ENCODE results near the gene NRAS.

DNA sequence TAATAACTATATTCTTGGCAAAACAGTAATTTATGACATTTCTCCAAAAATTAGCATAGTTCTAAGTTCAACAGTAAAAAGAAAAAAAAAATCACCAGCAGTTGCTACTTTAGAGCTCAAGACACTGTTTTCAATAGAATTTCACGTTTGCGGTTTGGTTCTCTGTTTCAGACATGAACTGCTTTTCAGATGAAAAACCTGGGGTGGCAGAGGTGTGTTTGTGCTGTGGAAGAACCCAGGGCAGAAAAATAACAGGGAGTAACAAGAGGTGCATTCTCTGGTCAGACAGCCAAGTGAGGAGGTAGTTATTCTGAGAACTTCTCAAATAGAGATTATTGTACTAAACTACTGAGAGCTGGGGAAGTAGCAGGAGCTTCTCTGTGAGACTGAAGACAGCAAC is 9.0 kb downstream of the NRAS start:
- TF ChIP-seq, protein P1, sequence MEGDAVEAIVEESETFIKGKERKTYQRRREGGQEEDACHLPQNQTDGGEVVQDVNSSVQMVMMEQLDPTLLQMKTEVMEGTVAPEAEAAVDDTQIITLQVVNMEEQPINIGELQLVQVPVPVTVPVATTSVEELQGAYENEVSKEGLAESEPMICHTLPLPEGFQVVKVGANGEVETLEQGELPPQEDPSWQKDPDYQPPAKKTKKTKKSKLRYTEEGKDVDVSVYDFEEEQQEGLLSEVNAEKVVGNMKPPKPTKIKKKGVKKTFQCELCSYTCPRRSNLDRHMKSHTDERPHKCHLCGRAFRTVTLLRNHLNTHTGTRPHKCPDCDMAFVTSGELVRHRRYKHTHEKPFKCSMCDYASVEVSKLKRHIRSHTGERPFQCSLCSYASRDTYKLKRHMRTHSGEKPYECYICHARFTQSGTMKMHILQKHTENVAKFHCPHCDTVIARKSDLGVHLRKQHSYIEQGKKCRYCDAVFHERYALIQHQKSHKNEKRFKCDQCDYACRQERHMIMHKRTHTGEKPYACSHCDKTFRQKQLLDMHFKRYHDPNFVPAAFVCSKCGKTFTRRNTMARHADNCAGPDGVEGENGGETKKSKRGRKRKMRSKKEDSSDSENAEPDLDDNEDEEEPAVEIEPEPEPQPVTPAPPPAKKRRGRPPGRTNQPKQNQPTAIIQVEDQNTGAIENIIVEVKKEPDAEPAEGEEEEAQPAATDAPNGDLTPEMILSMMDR (IDR thresholded peaks at IDR 0.05) = no peak
- TF ChIP-seq POLR2A (IDR thresholded peaks at IDR 0.05) = no peak

Data from body of pancreas (tissue), 4 donors.